AG04449 (cell line): ENCODE results near the gene PLOD2.

Source experiments
- CTCF ChIA-PET: fragments of 350-600 bp; formaldehyde crosslinking; extraction: SDS; loops from one replicate; lab custom pipeline; 2021; ENCODE audit warnings: antibody characterized with exemption; lab: Yijun Ruan, JAX
- POLR2A ChIA-PET: fragments of 400-600, 350-600 bp; formaldehyde crosslinking; extraction: SDS; loops from one replicate; lab custom pipeline; 2020; ENCODE audit warnings: antibody characterized with exemption, inconsistent platforms; lab: Yijun Ruan, JAX
- DNase-seq: peaks from one replicate; pipeline ENCODE4 v3.0.0-alpha.2; 2010; ENCODE audit warnings: low read depth, low spot score
- H3K4me3 ChIP-seq: 2 replicates; pipeline ENCODE4 v1.5.1; 2011; ENCODE audit warnings: low read depth, mild to moderate bottlenecking, control low read depth, low read length
- TF ChIP-seq, protein P1 (sequence below): IDR thresholded peaks from one replicate; pipeline ENCODE4 v1.5.1; 2011; ENCODE audit warnings: mild to moderate bottlenecking, moderate library complexity, low read length, control low read depth, inconsistent platforms; ENCODE audit not compliant: insufficient read depth; ENCODE audit errors: missing control alignments

PLOD2 gene

DNA sequence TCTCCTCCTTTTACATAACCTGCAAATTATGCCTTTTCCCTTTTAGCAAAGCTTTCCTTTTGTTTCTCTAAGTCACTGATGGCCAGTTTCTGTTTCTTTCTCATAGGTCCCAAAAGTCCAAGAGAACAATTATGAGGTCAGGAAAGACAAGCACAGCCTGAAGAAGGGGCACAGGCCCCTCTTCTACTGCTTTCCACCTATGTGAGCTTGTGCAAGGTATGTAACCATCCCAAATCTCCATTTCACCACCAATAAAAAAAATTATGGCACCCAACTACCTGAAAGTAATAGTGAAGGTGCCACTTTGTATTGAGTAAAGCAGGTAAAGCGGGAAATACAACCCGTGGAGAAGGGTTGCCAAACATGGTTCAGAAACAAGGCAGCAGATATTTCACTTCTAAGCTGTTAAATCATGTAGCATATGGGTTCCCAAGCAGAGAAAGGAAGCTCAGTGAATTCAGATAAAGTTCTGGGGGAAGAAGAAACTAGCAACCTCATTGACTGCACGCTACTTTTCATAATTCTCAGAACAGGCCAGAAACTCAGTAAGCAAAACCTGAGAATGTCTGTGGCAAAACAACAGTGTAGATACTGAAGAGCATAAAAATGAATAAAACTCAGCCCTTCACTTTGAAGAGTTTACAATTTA, 4.2 kb downstream of the PLOD2 start:
- peak overlapping the region; percentile 38 for H3K4me3 ChIP-seq
- ChIA-PET CTCF (interaction anchor here (0.9 to 7.4 kb wide), 13 partner anchors 9 to 94 kb away, joined by 3 to 52 read pairs (median 4); no protein-coding TSS in a partner anchor), POLR2A (interaction anchor here (1.6 kb wide), 1 partner anchor 9 kb away, joined by 4 read pairs; no protein-coding TSS in a partner anchor)
- TF ChIP-seq, protein P1, sequence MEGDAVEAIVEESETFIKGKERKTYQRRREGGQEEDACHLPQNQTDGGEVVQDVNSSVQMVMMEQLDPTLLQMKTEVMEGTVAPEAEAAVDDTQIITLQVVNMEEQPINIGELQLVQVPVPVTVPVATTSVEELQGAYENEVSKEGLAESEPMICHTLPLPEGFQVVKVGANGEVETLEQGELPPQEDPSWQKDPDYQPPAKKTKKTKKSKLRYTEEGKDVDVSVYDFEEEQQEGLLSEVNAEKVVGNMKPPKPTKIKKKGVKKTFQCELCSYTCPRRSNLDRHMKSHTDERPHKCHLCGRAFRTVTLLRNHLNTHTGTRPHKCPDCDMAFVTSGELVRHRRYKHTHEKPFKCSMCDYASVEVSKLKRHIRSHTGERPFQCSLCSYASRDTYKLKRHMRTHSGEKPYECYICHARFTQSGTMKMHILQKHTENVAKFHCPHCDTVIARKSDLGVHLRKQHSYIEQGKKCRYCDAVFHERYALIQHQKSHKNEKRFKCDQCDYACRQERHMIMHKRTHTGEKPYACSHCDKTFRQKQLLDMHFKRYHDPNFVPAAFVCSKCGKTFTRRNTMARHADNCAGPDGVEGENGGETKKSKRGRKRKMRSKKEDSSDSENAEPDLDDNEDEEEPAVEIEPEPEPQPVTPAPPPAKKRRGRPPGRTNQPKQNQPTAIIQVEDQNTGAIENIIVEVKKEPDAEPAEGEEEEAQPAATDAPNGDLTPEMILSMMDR: no peak
- DNase-seq: no peak

- TF ChIP-seq, protein P1: no peak
- ChIA-PET POLR2A (interaction anchor here (0.7 to 1.6 kb wide), 2 partner anchors 10 to 12 kb away, joined by 4 to 5 read pairs; no protein-coding TSS in a partner anchor), CTCF (interaction anchor here (0.6 to 7.4 kb wide), 13 partner anchors 10 to 171 kb away, joined by 3 to 52 read pairs (median 4); no protein-coding TSS in a partner anchor)
- H3K4me3 ChIP-seq: peak overlapping the region; percentile 38
- DNase-seq: no peak
Measured at GRCh38 chr3:146156095-146156494, 4.9 kb downstream of the PLOD2 start.

DNA sequence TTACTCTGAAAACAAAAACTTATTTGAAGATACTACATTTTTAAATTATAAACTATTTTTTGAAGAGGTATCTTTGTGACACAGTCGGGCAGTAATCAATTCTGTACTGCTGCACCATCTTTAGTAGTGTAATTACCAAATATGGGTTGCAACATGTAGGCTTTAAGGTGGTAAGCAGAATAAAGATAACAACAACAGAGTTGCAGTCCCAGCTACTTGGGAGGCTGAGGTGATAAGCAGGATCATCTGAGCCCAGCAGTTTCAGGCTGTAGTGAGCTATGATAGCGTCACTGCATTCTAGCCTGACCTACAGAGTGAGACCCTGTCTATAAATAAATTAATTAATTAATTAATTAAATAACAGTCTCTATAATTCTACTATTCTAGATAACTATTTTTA, 6.0 kb downstream of the PLOD2 start:
- POLR2A ChIA-PET: no interaction called here
- DNase-seq: no peak
- TF ChIP-seq, protein P1: no peak
- CTCF ChIA-PET: interaction anchor here (1.5 to 3.7 kb wide), 2 partner anchors 9 to 14 kb away, joined by 3 to 21 read pairs; no protein-coding TSS in a partner anchor
- H3K4me3 ChIP-seq: no peak overlapping the region

DNA sequence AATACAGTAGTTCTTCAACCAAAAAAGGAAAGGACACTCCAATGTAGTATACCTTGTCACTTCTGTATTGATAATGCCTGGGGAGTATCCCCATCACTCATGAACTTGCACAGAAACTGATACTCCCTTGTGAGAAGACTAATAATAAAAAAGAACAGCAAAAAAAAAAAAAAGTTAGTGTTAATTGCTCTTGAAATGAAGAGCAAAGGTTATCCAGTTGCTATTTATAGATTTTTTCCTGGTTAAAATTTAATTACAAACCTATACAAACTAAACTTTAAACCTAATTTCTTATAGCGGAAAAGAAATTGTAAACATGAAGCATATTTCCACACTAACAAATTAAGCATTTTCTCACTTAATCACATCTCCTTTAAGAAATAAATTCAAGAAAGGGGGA, 6.7 kb downstream of the PLOD2 start:
- no peak for DNase-seq
- TF ChIP-seq, protein P1: no peak
- ChIA-PET POLR2A (no interaction called here), CTCF (no interaction called here)
- no peak overlapping the region for H3K4me3 ChIP-seq

DNA sequence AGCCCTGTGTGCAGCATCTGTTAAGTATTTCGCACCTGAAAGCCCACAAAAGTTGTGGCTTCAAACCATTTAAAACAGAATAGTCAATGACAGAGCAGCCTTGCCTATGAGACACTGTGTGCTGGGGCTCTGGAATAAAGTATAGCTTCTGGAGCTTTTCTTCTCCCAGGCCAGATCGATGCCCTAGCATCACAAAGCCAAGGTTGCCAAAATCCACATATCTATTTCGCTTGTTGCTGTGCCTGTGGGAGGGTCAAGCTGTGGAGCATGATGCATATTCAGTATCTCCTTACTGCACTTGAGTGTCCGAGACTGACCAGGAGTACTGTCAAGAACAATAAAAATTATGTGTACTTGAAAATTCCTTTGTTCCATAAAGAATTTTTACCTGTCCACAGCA, 7.6 kb downstream of the PLOD2 start:
- ChIA-PET CTCF (no interaction called here), POLR2A (interaction anchor here (1.4 kb wide), 1 partner anchor 8 kb away, joined by 3 read pairs; the partner anchor contains the start of gene PLOD2)
- TF ChIP-seq, protein P1: no peak
- H3K4me3 ChIP-seq: no peak overlapping the region
- DNase-seq: no peak

DNA sequence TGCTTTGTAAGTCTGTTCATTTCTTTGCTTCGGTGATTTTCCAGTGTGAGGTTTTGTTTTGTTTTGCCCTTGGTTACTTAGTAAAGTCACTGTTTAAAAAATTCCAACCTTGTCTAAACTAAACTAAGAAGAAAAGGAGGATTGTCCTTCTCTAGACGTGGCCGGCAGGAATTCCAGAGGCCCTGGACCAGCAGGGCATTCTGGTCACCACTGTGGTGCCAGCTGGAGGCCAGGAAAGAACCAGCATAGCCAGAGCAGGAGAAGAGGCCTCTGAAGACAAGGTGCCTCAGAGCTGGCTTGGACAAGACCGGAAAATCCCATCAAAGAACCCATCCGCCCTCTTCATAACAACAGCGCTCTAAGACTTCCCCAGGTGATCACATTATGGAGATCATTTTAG, 8.2 kb downstream of the PLOD2 start:
- CTCF ChIA-PET: no interaction called here
- DNase-seq: no peak

More for the DNA sequence above, 8.2 kb downstream of the PLOD2 start:
- POLR2A ChIA-PET: interaction anchor here (1.4 kb wide), 1 partner anchor 8 kb away, joined by 3 read pairs; the partner anchor contains the start of gene PLOD2
- TF ChIP-seq, protein P1: no peak
- no peak overlapping the region for H3K4me3 ChIP-seq
